DOHH2 (cell line): ENCODE results near the gene THSD7A.

Experiments used
- H3F3A ChIP-seq: fragments of 200-600 bp; sonication (generic), shearing (Covaris generic); 2 replicates; pipeline ENCODE4 v1.6.0; 2016; ENCODE audit warnings: antibody characterized with exemption, mild to moderate bottlenecking; ENCODE audit not compliant: control insufficient read depth, insufficient read depth
- H3K27ac ChIP-seq: fragments of 200-600 bp; sonication (generic); 2 replicates; pipeline ENCODE4 v1.5.1; 2014; ENCODE audit warnings: low read depth, mild to moderate bottlenecking, low read length, moderate library complexity
- H3K27me3 ChIP-seq: fragments of 200-600 bp; sonication (generic); 2 replicates; pipeline ENCODE4 v1.6.1; 2014; ENCODE audit warnings: mild to moderate bottlenecking, low read length, mixed read lengths; ENCODE audit not compliant: control insufficient read depth
- H3K36me3 ChIP-seq: fragments of 200-600 bp; sonication (generic); 2 replicates; pipeline ENCODE4 v1.6.1; 2014; ENCODE audit warnings: mild to moderate bottlenecking, low read length, moderate library complexity, mixed read lengths; ENCODE audit not compliant: control insufficient read depth
- H3K4me1 ChIP-seq: fragments of 200-600 bp; sonication (generic); 2 replicates; pipeline ENCODE4 v1.6.1; 2014; ENCODE audit warnings: mild to moderate bottlenecking, low read length, mixed read lengths; ENCODE audit not compliant: control insufficient read depth
- H3K4me2 ChIP-seq: fragments of 200-600 bp; sonication (generic); 2 replicates; pipeline ENCODE4 v1.6.0; 2014; ENCODE audit warnings: mild to moderate bottlenecking, low read length, moderate library complexity
- H3K4me3 ChIP-seq: fragments of 200-600 bp; sonication (generic); 2 replicates; pipeline ENCODE4 v1.5.1; 2014; ENCODE audit warnings: mild to moderate bottlenecking, low read length, mixed read lengths
- H3K79me2 ChIP-seq: fragments of 200-600 bp; sonication (generic); 2 replicates; pipeline ENCODE4 v1.6.1; 2014; ENCODE audit warnings: mild to moderate bottlenecking, low read length, mixed read lengths; ENCODE audit not compliant: control insufficient read depth
- H3K9me2 ChIP-seq: fragments of 200-600 bp; sonication (generic); replicated peaks from 2 replicates; pipeline ENCODE4 v1.6.1; 2014; ENCODE audit warnings: mild to moderate bottlenecking, low read length, mixed read lengths; ENCODE audit not compliant: control insufficient read depth
- H3K9me3 ChIP-seq: fragments of 200-600 bp; sonication (generic); 2 replicates; pipeline ENCODE4 v1.6.1; 2014; ENCODE audit warnings: antibody characterized with exemption, low read length, mixed read lengths; ENCODE audit not compliant: control insufficient read depth, insufficient read depth
- H4K20me1 ChIP-seq: fragments of 200-600 bp; sonication (generic); 2 replicates; pipeline ENCODE4 v1.6.0; 2014; ENCODE audit warnings: low read depth, mild to moderate bottlenecking, antibody characterized with exemption, low read length, moderate library complexity; ENCODE audit not compliant: control insufficient read depth, insufficient read depth
- CTCF ChIP-seq: fragments of 200-600 bp; sonication (generic); IDR thresholded peaks from one replicate; pipeline ENCODE4 v1.5.1; 2014; ENCODE audit warnings: antibody characterized with exemption, mild to moderate bottlenecking, low read depth, low read length; ENCODE audit not compliant: poor library complexity, severe bottlenecking
- EZH2phosphoT487 ChIP-seq: fragments of 200-600 bp; sonication (generic); IDR thresholded peaks from 2 replicates; pipeline ENCODE4 v1.6.1; 2017; ENCODE audit warnings: borderline replicate concordance, mild to moderate bottlenecking, antibody characterized with exemption, low read length, moderate library complexity, mixed read lengths

Gene THSD7A

GRCh38 chr7:11757153-11757552, 74.8 kb downstream of the THSD7A start:
- Histone ChIP-seq H3K4me2 (no peak overlapping the region), H3K9me2 (no peaks in the 10 kb centered on the region), H3K79me2 (no peaks in the 10 kb centered on the region), H3K9me3 (no peaks in the 10 kb centered on the region), H3F3A (no peaks in the 10 kb centered on the region), H3K27ac (no peak overlapping the region), H4K20me1 (no peaks in the 10 kb centered on the region), H3K4me1 (no peaks in the 10 kb centered on the region), H3K36me3 (no peaks in the 10 kb centered on the region), H3K4me3 (no peak overlapping the region), H3K27me3 (no peaks in the 10 kb centered on the region)
- TF ChIP-seq EZH2phosphoT487 (no peak), CTCF (no peak)

- Histone ChIP-seq H3K4me2 (no peak overlapping the region), H3K9me2 (no peaks in the 10 kb centered on the region), H3K27ac (no peak overlapping the region), H3K4me1 (no peaks in the 10 kb centered on the region), H3K27me3 (no peaks in the 10 kb centered on the region), H3K4me3 (no peak overlapping the region), H4K20me1 (no peaks in the 10 kb centered on the region), H3K9me3 (no peaks in the 10 kb centered on the region), H3F3A (no peaks in the 10 kb centered on the region), H3K36me3 (no peaks in the 10 kb centered on the region), H3K79me2 (no peaks in the 10 kb centered on the region)
- no peak for TF ChIP-seq EZH2phosphoT487
- TF ChIP-seq CTCF, result no peak
Observed at GRCh38 chr7:11754933-11755332, 77.1 kb downstream of the THSD7A start.

- H3K4me1 ChIP-seq, result no peaks in the 10 kb centered on the region
- no peak overlapping the region for H3K27ac ChIP-seq
- no peaks in the 10 kb centered on the region for H3K27me3 ChIP-seq
- H3K9me3 ChIP-seq, result no peaks in the 10 kb centered on the region
- H3F3A ChIP-seq, result no peaks in the 10 kb centered on the region
- H3K79me2 ChIP-seq, result no peaks in the 10 kb centered on the region
- no peaks in the 10 kb centered on the region for H3K36me3 ChIP-seq
- H3K4me2 ChIP-seq, result no peak overlapping the region
- TF ChIP-seq CTCF, result no peak
- no peak for TF ChIP-seq EZH2phosphoT487
- H3K9me2 ChIP-seq, result no peaks in the 10 kb centered on the region
- H3K4me3 ChIP-seq, result no peak overlapping the region
- no peaks in the 10 kb centered on the region for H4K20me1 ChIP-seq
Observed at GRCh38 chr7:11754123-11754522, 77.9 kb downstream of the THSD7A start.

- Histone ChIP-seq H3K27me3 (no peaks in the 10 kb centered on the region), H3K79me2 (no peaks in the 10 kb centered on the region), H3K27ac (no peak overlapping the region), H3K9me3 (no peaks in the 10 kb centered on the region), H3K9me2 (no peaks in the 10 kb centered on the region), H3K4me2 (no peak overlapping the region), H3F3A (no peaks in the 10 kb centered on the region), H3K36me3 (no peaks in the 10 kb centered on the region), H4K20me1 (no peaks in the 10 kb centered on the region), H3K4me1 (no peaks in the 10 kb centered on the region), H3K4me3 (no peak overlapping the region)
- no peak for TF ChIP-seq CTCF
- no peak for TF ChIP-seq EZH2phosphoT487
Observed at GRCh38 chr7:11753433-11753832, 78.6 kb downstream of the THSD7A start.
